ENCODE measurements around the gene MAGI2.

MAGI2 gene

DNA sequence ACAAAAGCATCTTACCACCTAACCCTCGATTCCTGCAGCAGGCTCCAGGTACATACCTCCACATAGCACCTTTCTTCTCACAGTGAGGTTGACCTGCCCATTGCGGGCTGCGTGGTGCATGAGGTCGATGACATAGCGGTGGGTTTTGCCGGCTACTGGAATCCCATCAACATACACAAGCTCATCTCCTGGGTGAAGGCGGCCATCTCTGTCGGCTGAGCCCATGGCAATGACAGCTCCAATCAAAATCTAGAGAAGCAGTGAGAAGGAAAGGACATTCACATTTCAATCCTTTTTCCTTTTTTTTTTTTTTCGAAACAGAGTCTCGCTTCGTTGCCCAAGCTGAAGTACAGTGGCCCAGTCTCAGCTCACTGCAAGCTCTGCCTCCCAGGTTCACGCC is 1285.6 kb downstream of the MAGI2 start:
- Mint-ChIP-seq H3K4me3 (no peak overlapping the region), H3K36me3 (ENCODE audit: low read depth) (no peaks in the 10 kb centered on the region), H3K27ac (no peak overlapping the region), H3K9me3 (no peaks in the 10 kb centered on the region), H3K27me3 (no peaks in the 10 kb centered on the region), H3K4me1 (ENCODE audit: low read depth) (no peaks in the 10 kb centered on the region)
- DNase-seq: no peak

DNA sequence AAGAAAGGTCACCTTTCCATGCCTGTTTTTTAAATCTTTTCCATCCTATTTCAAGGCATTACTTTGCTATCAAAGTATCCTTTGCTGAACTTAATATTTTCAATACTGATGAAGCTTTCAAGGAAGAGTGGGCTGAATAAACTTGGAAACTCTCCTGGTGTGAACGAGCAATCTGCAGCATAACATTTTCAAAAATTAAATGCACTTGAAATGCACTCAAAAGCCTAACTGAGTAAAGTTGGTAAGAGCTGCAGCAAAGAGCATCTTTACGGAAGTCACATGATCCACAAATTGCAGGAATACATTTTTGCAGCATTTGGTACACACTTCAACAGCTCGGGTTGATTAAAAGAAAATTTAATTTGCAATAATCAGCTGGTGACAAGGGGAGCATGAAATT is 1287.6 kb downstream of the MAGI2 start:
- H3K9me3 Mint-ChIP-seq: no peaks in the 10 kb centered on the region
- H3K27ac Mint-ChIP-seq: no peak overlapping the region
- H3K36me3 Mint-ChIP-seq (ENCODE audit: low read depth): no peaks in the 10 kb centered on the region
- H3K4me3 Mint-ChIP-seq: no peak overlapping the region
- no peaks in the 10 kb centered on the region for H3K4me1 Mint-ChIP-seq (ENCODE audit: low read depth)
- no peak for DNase-seq
- peaks cover 3% of the 10 kb centered on the region for H3K27me3 Mint-ChIP-seq

DNA sequence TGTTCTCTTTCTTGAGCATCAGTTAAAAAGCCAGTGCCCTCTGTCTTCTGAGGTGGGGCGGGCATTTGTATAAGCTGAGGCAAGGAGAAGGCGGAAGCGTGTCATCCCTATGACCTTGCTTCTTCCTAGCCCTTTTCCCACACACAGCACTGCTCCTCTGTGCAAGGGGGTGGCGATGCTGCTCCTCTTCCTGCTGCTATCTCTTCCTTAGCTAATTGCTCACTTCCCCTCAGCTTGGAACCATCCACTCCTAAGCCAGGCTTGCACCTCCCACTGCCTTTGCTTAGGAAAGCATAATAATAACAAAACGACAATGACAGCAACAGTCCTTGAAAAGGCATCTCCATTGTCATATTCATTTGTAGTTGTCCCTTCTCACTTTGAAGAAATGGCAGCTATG is 1288.0 kb downstream of the MAGI2 start:
- no peaks in the 10 kb centered on the region for H3K4me1 Mint-ChIP-seq (ENCODE audit: low read depth)
- DNase-seq: no peak
- peaks cover 3% of the 10 kb centered on the region for H3K27me3 Mint-ChIP-seq
- H3K4me3 Mint-ChIP-seq: no peak overlapping the region
- H3K27ac Mint-ChIP-seq: no peak overlapping the region
- no peaks in the 10 kb centered on the region for H3K36me3 Mint-ChIP-seq (ENCODE audit: low read depth)
- H3K9me3 Mint-ChIP-seq: no peaks in the 10 kb centered on the region

DNA sequence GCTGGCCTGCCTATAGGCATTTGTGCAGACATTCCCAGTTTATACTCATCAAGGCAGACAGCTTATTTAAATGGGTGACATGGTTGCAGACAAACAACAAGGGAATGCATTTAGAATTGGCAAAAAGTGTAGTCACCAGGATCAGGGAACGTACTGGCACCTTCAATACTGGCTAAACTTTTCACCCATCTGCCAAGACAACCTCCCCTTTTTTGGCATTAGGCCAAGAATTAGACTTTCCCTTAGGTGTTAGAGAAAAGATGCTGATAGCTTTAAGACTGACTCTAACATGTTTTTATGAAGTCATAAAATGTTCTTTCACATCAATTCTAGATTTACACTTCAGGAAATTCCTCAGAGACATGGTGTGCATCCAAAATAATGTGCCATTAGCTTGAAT is 1289.0 kb downstream of the MAGI2 start:
- Mint-ChIP-seq H3K27ac (no peak overlapping the region), H3K4me3 (no peak overlapping the region), H3K36me3 (ENCODE audit: low read depth) (no peaks in the 10 kb centered on the region), H3K27me3 (peaks cover 10% of the 10 kb centered on the region), H3K9me3 (no peaks in the 10 kb centered on the region), H3K4me1 (ENCODE audit: low read depth) (no peaks in the 10 kb centered on the region)
- DNase-seq: no peak

GRCh38 chr7:78161781-78162180 is 1291.7 kb downstream of the MAGI2 start:
- no peaks in the 10 kb centered on the region for H3K36me3 Mint-ChIP-seq (ENCODE audit: low read depth)
- H3K4me3 Mint-ChIP-seq: no peak overlapping the region
- no peaks in the 10 kb centered on the region for H3K4me1 Mint-ChIP-seq (ENCODE audit: low read depth)
- H3K27ac Mint-ChIP-seq: no peak overlapping the region
- H3K27me3 Mint-ChIP-seq: peaks cover 19% of the 10 kb centered on the region
- no peak for DNase-seq
- no peaks in the 10 kb centered on the region for H3K9me3 Mint-ChIP-seq

GRCh38 chr7:78159545-78159944 is 1293.9 kb downstream of the MAGI2 start:
- Mint-ChIP-seq H3K4me1 (ENCODE audit: low read depth) (no peaks in the 10 kb centered on the region), H3K4me3 (no peak overlapping the region), H3K9me3 (no peaks in the 10 kb centered on the region), H3K36me3 (ENCODE audit: low read depth) (no peaks in the 10 kb centered on the region), H3K27ac (no peak overlapping the region), H3K27me3 (peaks cover 19% of the 10 kb centered on the region)
- DNase-seq: no peak

DNA sequence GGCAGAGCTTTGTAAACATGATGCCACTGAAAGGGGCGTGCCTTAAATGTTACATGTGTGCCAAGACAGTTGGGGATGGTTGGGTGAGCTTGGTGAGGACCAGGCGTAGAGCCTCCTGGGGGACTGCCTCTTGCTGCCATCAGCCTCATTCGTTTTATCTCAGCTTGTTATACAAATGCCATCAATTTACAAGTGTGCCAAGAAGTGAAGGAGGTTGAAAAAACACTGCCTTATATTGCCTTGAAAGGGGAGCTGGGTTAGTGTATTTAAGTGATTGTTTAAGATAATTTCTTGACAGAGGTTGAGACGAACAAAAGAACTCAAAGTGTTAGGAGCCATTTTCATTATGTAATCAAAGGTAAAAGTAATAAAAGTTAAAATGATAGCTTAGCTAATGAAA is 1300.2 kb downstream of the MAGI2 start:
- peaks cover 2% of the 10 kb centered on the region for H3K27me3 Mint-ChIP-seq
- no peak for DNase-seq
- H3K36me3 Mint-ChIP-seq (ENCODE audit: low read depth): no peaks in the 10 kb centered on the region
- no peak overlapping the region for H3K27ac Mint-ChIP-seq
- no peaks in the 10 kb centered on the region for H3K4me1 Mint-ChIP-seq (ENCODE audit: low read depth)
- H3K4me3 Mint-ChIP-seq: no peak overlapping the region
- H3K9me3 Mint-ChIP-seq: no peaks in the 10 kb centered on the region

- no peaks in the 10 kb centered on the region for H3K4me1 Mint-ChIP-seq (ENCODE audit: low read depth)
- H3K27me3 Mint-ChIP-seq: peaks cover 3% of the 10 kb centered on the region
- no peaks in the 10 kb centered on the region for H3K9me3 Mint-ChIP-seq
- DNase-seq: no peak
- no peak overlapping the region for H3K4me3 Mint-ChIP-seq
- H3K27ac Mint-ChIP-seq: no peak overlapping the region
- H3K36me3 Mint-ChIP-seq (ENCODE audit: low read depth): no peaks in the 10 kb centered on the region
Measured at GRCh38 chr7:78151229-78151628, 1302.2 kb downstream of the MAGI2 start.

DNA sequence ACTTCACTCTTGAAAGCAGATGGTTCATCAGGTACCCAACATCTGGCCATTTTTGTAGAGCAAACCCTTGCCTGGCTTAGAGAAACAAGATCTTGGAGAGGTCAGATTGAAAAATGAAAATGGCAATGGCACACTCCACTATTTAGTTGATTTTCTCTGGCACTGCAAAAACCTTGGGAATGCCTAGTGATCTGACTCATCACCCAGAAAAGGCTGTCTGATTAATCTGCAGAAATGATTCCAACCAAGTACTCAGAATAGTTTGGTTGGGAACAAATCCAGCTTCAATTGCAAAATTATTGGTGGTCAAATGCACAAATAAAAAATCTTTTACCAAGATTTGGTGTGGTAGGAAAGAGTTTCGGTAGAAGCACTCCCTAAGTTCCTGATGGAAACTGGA is 1303.7 kb downstream of the MAGI2 start:
- no peaks in the 10 kb centered on the region for H3K36me3 Mint-ChIP-seq (ENCODE audit: low read depth)
- DNase-seq: no peak
- no peaks in the 10 kb centered on the region for H3K4me1 Mint-ChIP-seq (ENCODE audit: low read depth)
- H3K27ac Mint-ChIP-seq: no peak overlapping the region
- H3K4me3 Mint-ChIP-seq: no peak overlapping the region
- no peaks in the 10 kb centered on the region for H3K9me3 Mint-ChIP-seq
- H3K27me3 Mint-ChIP-seq: peaks cover 3% of the 10 kb centered on the region

DNA sequence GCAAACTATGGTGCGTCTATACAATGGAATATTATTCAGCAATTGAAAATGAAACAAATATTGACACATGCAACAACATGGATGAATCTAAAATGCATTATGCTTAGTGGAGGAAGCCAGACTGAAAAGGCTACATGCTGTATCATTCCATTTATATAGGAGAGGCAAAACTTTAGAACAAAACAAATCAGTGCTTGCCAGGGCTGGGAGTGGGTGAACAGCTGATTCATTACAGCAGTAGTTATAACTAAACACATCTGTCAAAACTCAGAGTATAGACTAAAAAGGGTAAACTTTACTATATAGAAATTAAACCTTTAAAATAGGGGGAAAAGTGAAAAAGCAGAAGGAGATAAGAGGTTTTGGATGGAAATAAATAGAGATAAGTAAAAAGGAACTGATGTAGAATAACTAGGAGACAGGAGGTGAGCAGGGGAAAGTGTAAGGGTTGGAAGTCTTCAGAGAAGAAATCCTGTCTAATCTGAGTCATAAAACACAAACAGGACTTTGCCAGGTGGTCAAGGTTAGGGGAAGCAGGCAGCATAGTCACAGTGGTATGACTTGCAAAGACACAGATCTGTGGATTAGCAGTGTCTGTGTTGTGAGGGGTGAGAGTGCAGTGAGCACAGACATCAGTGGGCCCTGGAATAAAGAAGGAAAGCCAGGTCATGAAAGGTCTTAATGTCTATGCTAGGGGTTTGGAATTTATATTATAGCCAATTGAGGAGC is 1305.1 kb downstream of the MAGI2 start:
- H3K27me3 Mint-ChIP-seq: peaks cover 5% of the 10 kb centered on the region
- H3K4me1 Mint-ChIP-seq (ENCODE audit: low read depth): no peaks in the 10 kb centered on the region
- no peaks in the 10 kb centered on the region for H3K36me3 Mint-ChIP-seq (ENCODE audit: low read depth)
- no peak overlapping the region for H3K27ac Mint-ChIP-seq
- no peaks in the 10 kb centered on the region for H3K9me3 Mint-ChIP-seq
- H3K4me3 Mint-ChIP-seq: no peak overlapping the region
- no peak for DNase-seq

DNA sequence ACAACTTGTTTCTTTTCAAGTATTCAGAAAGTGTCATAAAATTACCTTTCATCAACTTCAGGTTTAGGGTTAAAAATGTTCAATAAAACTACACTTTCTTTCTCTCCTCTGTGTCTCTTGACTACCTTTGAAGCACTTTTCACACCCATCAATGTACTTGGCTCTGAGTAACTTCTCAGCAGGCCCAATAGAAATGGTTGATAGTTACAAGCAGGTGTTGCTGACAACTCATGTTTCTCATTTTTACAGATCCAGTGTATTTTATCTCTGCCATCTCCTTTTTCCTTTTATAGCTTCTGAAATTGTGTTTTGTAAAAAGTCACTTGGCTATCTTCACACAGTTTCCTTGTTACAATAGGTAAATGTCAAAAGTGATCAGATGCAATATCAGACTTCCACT is 1306.9 kb downstream of the MAGI2 start:
- Mint-ChIP-seq H3K4me3 (no peak overlapping the region), H3K4me1 (ENCODE audit: low read depth) (no peaks in the 10 kb centered on the region), H3K27me3 (peaks cover 5% of the 10 kb centered on the region), H3K27ac (no peak overlapping the region), H3K36me3 (ENCODE audit: low read depth) (no peaks in the 10 kb centered on the region), H3K9me3 (no peaks in the 10 kb centered on the region)
- no peak for DNase-seq

DNA sequence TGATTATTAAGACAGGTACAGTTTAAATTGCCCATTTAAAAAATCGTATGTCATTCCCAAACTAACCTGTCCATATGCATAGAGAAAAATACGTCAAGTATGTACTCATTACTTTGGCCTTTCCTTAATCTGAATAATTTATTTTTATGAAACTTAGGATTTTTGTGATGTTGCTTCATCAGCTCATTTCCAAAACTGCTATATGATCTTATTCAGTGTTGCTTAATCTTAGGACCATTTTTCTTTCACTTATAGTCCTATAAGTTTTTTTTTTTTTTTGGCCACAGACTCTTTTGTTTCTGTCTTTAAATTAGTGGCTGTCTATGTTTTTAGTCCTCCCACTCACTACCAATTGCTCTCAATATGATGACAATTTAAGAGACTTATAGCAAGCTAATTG is 1309.8 kb downstream of the MAGI2 start:
- Mint-ChIP-seq H3K9me3 (no peaks in the 10 kb centered on the region), H3K4me3 (no peak overlapping the region), H3K27ac (no peak overlapping the region), H3K27me3 (peaks cover 8% of the 10 kb centered on the region), H3K4me1 (ENCODE audit: low read depth) (no peaks in the 10 kb centered on the region), H3K36me3 (ENCODE audit: low read depth) (no peaks in the 10 kb centered on the region)
- DNase-seq: no peak

DNA sequence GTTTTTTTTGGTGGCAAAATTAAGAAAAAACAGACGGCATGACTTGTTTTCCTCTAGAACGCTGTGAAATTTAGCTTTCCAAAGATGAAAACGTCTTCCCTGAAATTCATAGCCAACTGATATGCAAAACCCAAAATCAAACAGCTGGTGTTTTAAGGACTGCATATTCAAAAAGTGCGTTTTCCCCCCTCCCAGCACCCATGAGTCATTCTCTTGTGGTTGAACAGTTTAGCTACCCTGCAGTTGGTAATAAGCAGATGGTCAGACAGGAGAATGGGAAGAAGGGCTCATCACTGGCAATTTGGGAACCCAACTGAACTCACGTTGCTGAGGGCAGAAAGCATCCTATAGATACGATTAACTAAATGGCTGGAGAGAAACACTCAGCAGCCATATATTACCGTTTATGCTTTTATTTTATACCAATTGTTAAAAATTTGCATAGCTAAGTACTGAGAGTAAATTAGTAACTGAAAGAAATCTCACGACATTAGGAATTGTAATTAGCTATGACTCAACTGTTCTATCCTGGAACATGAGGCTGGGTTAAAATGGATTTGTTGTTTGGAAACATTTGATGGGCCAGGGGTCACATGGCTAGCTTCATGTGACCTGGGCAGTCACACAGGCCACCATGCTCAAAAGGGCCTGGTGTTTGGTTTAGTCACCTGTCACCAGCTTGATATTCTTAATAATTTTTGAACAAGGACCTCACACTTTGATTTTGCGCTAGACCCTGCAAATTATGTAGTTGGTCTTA is 1311.8 kb downstream of the MAGI2 start:
- no peak for DNase-seq
- Mint-ChIP-seq H3K27me3 (peaks cover 7% of the 10 kb centered on the region), H3K36me3 (ENCODE audit: low read depth) (no peaks in the 10 kb centered on the region), H3K9me3 (no peaks in the 10 kb centered on the region), H3K4me3 (no peak overlapping the region), H3K4me1 (ENCODE audit: low read depth) (no peaks in the 10 kb centered on the region), H3K27ac (no peak overlapping the region)

- no peak overlapping the region for H3K4me3 Mint-ChIP-seq
- DNase-seq: no peak
- no peaks in the 10 kb centered on the region for H3K9me3 Mint-ChIP-seq
- H3K27me3 Mint-ChIP-seq: peaks cover 6% of the 10 kb centered on the region
- H3K27ac Mint-ChIP-seq: no peak overlapping the region
- H3K4me1 Mint-ChIP-seq (ENCODE audit: low read depth): no peaks in the 10 kb centered on the region
- H3K36me3 Mint-ChIP-seq (ENCODE audit: low read depth): no peaks in the 10 kb centered on the region
Measured at GRCh38 chr7:78140109-78140508, 1313.4 kb downstream of the MAGI2 start.

GRCh38 chr7:78139335-78139734 is 1314.1 kb downstream of the MAGI2 start:
- Mint-ChIP-seq H3K27ac (no peak overlapping the region), H3K36me3 (ENCODE audit: low read depth) (no peaks in the 10 kb centered on the region), H3K27me3 (peaks cover 4% of the 10 kb centered on the region), H3K9me3 (no peaks in the 10 kb centered on the region), H3K4me3 (no peak overlapping the region), H3K4me1 (ENCODE audit: low read depth) (no peaks in the 10 kb centered on the region)
- DNase-seq: no peak
